Lower lobe of right lung (tissue), 2 donors: ENCODE results near the gene TYK2. TPM values are rescaled to one million over a fixed set of nuclear protein-coding genes. Genes with fewer than 3 reads are reported as not detected.
"Not testable (repeated sequence)": the region's sequence is repeated elsewhere in the genome, so short reads cannot be mapped to it uniquely, and the experiment has no call there.

Experiments
- ATAC-seq, 2 donors: fragments of 200-7000 bp; cut with Tn5 transposase; one replicate each; pipeline ENCODE4 v1.9.1; 2020 to 2022; ENCODE audit warnings: mild to moderate bottlenecking in 2 of 2, moderate library complexity in 2 of 2
- DNase-seq: peaks from one replicate; pipeline ENCODE4 v3.0.0-alpha.2; 2020
- H3K27ac ChIP-seq: fragments of 200-600 bp; one replicate; pipeline ENCODE4 v1.8.0; 2022
- H3K27me3 ChIP-seq: fragments of 200-600 bp; one replicate; pipeline ENCODE4 v1.8.0; 2022; ENCODE audit warnings: low read depth
- H3K36me3 ChIP-seq: fragments of 200-600 bp; one replicate; pipeline ENCODE4 v1.8.0; 2022; ENCODE audit warnings: mild to moderate bottlenecking
- H3K4me1 ChIP-seq: fragments of 200-600 bp; one replicate; pipeline ENCODE4 v1.8.0; 2022
- H3K4me3 ChIP-seq: fragments of 200-600 bp; one replicate; pipeline ENCODE4 v1.8.0; 2022; ENCODE audit warnings: mild to moderate bottlenecking
- H3K9me3 ChIP-seq: fragments of 200-600 bp; one replicate; pipeline ENCODE4 v1.8.0; 2022
- CTCF ChIP-seq: fragments of 200-600 bp; IDR thresholded peaks from one replicate; pipeline ENCODE4 v1.8.0; 2022; ENCODE audit warnings: antibody characterized with exemption, mild to moderate bottlenecking
- intact Hi-C: fragments of 100-400 bp; cut with DNase I; formaldehyde crosslinking; loops from one replicate; pipeline ENCODE4 v1.11.0; 2022
- total RNA-seq: library from RNA; stranded (reverse); fragmentation: NEBNext Ultra II Directional; extraction: Animal tissue kit (Norgen Biotek cat#: 25700); gene quantifications from one replicate; pipeline ENCODE4 v1.2.1, GENCODE V29; 2021
- donor health status: DM: no; HTN: yes; CAD: no; lungs with severe emphysema.

The TYK2 gene
- total RNA-seq, 1 donor from 2014 or later: 164 TPM

DNA sequence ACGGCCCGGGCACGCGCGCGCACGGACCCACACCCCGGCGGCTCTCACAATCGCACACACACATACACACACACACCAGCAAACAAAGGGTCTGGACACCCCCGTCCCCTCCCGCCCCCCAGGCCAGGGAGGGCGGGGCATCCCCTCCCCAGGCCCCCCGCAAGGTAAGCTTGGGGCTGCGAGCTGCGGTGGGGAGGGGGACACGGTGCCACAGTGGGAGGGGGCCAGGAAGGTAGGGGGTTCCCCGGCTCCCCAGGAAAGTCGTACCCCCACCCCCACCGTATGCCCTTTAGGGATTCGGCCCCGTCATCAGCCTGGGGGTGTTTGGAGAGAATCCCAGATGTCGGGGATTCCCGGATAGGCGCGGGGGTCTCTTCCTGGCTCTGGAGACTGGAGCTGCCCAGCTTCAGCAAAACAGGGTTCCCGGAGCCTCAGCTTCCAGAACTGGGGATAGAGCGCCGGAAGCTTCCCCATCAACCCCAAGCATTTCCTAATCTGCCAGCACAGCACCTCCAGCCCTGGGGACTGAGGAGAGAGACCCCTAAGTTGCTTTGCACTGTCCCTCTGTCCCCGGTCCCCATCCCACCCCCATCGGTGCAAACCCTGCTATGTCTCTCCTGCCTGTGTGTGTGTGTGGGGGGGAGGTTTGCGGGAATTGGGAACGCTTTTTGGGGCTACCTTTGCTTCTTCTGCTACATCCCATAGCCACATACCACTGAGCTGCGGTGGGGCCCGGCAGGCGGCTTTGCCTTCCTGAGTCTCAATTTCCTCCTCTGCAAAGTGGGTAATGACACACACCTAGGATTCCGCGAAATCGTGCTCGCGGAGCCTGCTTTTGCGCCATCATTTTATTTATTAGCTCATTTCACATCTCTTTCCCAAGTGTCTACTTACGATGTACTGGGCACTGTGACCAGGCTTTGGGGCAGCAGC lies 24.8 kb upstream of the TYK2 start:
- ATAC-seq (no peak), DNase-seq (no peak)
- H3K27ac ChIP-seq: no peak overlapping the region
- H3K9me3 ChIP-seq: no peaks in the 10 kb centered on the region
- no peaks in the 10 kb centered on the region for H3K36me3 ChIP-seq
- no peak for TF ChIP-seq CTCF
- H3K4me3 ChIP-seq: peak overlapping the region; percentile 94
- peaks cover 17% of the 10 kb centered on the region for H3K27me3 ChIP-seq
- peaks cover 76% of the 10 kb centered on the region for H3K4me1 ChIP-seq
- intact Hi-C loops: no loop called here

DNA sequence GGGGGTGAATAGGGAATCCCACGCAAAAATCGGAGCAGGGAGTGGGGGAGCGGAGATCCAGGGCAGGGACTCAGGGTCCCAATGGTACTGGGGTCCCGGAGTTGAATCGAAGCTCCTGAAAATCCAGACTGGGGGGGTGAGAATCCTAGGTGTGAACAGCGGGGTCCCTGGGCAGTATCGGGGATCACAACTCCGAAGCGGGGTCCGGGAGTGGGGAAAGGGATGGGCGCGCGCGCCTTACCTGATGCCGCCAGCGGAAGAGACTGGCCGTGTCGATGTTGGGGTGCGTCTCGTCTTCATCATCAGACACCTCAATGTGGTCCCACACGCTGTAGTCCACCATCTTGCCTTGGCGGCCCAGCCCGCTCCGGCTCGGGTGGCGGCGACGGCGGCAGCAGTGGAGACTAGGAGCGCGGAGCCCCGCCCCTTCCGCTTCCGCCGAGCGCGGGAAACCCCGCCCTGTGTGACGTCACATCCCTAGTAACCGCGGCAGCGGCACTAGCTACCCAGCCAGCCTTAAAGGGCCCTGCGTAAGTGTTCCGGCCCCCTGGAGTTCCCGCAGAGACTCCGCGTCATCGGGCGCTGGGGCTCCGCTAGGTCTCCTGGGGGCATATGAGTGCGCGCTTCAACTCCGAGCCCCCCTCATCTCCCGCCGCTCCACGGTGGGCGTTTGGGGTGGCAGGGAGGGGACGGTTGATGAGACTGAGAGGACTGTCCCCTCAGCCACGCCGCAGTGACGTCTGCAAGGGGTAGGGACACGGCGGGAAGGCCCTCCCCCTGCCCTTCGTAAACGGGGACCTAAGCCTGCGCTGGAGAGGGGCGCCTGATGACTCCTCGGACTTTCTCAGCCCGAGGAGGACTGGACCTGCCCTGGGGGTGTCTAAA lies 23.0 kb upstream of the TYK2 start, which contains the start of gene CDC37:
CDC37 (minus strand) TSS at position 406 of the 885 bp plus-strand sequence; CDS start at position 343, 63 bp downstream.
- no peak for TF ChIP-seq CTCF
- Histone ChIP-seq H3K27ac (peak within 1 kb of the TSS; percentile 84), H3K9me3 (no peaks in the 10 kb centered on the region), H3K4me3 (peak within 1 kb of the TSS; percentile 94), H3K36me3 (peaks cover 10% of the 10 kb centered on the region), H3K27me3 (peaks cover 8% of the 10 kb centered on the region), H3K4me1 (peaks cover 69% of the 10 kb centered on the region)
- DNase-seq: peak; percentile 97
- intact Hi-C loops: no loop called here
- peak; percentile 96 for ATAC-seq

- Histone ChIP-seq H3K9me3 (no peaks in the 10 kb centered on the region), H3K4me3 (peak overlapping the region; percentile 94), H3K36me3 (peaks cover 18% of the 10 kb centered on the region), H3K27me3 (peaks cover 4% of the 10 kb centered on the region), H3K4me1 (peaks cover 65% of the 10 kb centered on the region), H3K27ac (peak overlapping the region; percentile 84)
- ATAC-seq (no peak), DNase-seq (peak; percentile 68)
- TF ChIP-seq CTCF: no peak
- intact Hi-C loops: no loop called here
Measured at GRCh38 chr19:10402441-10403038, 22.2 kb upstream of the TYK2 start.

- peaks cover 1% of the 10 kb centered on the region for H3K27me3 ChIP-seq
- H3K4me1 ChIP-seq: peaks cover 41% of the 10 kb centered on the region
- H3K4me3 ChIP-seq: no peak overlapping the region
- ATAC-seq (no peak), DNase-seq (no peak)
- H3K36me3 ChIP-seq: peaks cover 38% of the 10 kb centered on the region
- no peaks in the 10 kb centered on the region for H3K9me3 ChIP-seq
- intact Hi-C loops: no loop called here
- no peak for TF ChIP-seq CTCF
- H3K27ac ChIP-seq: no peak overlapping the region
Measured at GRCh38 chr19:10399878-10400277, 19.5 kb upstream of the TYK2 start.

GRCh38 chr19:10399340-10399739 lies 19.0 kb upstream of the TYK2 start:
- H3K9me3 ChIP-seq, H3K27me3 ChIP-seq, ATAC-seq, intact Hi-C loops, DNase-seq, H3K4me3 ChIP-seq, H3K27ac ChIP-seq: not testable (repeated sequence)
- Histone ChIP-seq H3K4me1 (peaks cover 36% of the 10 kb centered on the region), H3K36me3 (peaks cover 43% of the 10 kb centered on the region)
